Skeletal muscle satellite cell (primary cell): ENCODE data around the gene COQ3.

Experiments used
- H3K27me3 ChIP-seq: 2 replicates; pipeline ENCODE4 v1.7.0; 2013; ENCODE audit warnings: low read length; ENCODE audit not compliant: control insufficient read depth, insufficient read depth
- H3K36me3 ChIP-seq: 2 replicates; pipeline ENCODE4 v1.7.0; 2013; ENCODE audit warnings: mild to moderate bottlenecking, control low read depth, low read length; ENCODE audit not compliant: insufficient read depth
- H3K4me1 ChIP-seq: 2 replicates; pipeline ENCODE4 v1.7.0; 2013; ENCODE audit warnings: low read length; ENCODE audit not compliant: control insufficient read depth, insufficient read depth
- H3K4me2 ChIP-seq: 2 replicates; pipeline ENCODE4 v1.7.0; 2013; ENCODE audit warnings: mild to moderate bottlenecking, low read length
- H3K4me3 ChIP-seq: 2 replicates; pipeline ENCODE4 v1.7.0; 2013; ENCODE audit warnings: low read length
- H3K9ac ChIP-seq: 2 replicates; pipeline ENCODE4 v1.7.0; 2013; ENCODE audit warnings: mild to moderate bottlenecking, low read depth, low read length, moderate library complexity
- H3K9me3 ChIP-seq: replicated peaks from 2 replicates; pipeline ENCODE4 v1.7.0; 2013; ENCODE audit warnings: mild to moderate bottlenecking, control low read depth, low read length

COQ3 gene

DNA sequence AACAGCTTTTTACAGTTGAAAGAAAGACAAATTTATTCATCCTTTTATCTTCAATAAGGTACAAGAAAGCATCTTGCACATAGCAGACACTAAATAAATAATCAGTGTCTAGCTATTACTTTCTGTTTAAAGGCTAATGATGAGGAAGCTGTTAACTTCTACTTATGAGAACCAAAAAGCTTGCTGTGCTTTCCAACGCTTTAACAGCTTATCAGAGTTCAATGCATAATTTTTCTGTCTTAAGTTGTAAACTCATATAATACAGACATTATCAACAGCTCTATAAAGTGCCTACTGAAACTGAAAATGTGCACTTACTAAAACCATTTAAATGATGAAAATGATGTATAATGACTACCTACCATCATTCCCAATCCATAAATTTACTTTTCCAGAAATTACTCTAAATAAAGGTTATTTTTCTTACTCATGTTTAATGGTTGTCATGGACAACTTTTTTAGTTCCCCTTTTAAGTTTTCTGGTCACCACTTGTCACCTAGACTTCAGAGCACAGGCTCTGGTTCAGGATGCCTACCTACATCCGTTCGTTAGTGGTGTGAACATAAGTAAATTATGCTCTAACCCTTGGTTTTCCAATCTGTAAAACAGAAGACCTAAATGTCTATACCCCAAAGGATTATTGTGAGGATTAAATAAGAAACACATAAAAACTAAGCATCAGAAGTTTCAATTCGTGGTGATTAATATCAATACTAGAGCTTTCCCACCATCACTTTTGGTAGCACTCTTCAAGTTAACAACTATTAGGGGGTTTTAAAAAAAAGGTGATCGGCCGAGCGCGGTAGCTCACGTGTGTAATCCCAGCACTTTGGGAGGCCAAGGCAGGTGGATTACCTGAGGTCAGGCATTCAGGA, 23.1 kb upstream of the COQ3 start:
- no peak overlapping the region for H3K9ac ChIP-seq
- H3K36me3 ChIP-seq: no peaks in the 10 kb centered on the region
- H3K27me3 ChIP-seq: no peaks in the 10 kb centered on the region
- no peak overlapping the region for H3K4me3 ChIP-seq
- H3K4me1 ChIP-seq: peaks cover 3% of the 10 kb centered on the region
- no peak overlapping the region for H3K4me2 ChIP-seq
- no peaks in the 10 kb centered on the region for H3K9me3 ChIP-seq

DNA sequence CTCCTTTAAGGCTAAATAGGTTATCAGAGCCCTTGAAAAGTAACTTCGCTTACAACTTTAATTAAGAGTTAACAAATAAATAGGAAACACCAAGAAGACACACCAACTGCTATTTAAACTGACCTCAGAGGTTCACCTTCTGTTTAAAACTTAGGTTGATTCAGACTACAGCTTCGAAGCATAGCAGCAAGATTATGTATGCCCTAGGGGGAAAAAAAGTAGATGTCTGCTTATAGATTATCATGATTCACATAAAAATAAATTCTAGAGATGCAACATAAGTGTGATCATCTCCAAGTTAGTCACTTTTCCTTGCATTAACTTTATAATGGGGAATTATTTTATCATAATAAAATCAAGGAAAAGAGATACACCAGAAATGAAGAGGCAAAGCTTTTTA, 22.2 kb upstream of the COQ3 start:
- Histone ChIP-seq H3K9me3 (no peaks in the 10 kb centered on the region), H3K27me3 (no peaks in the 10 kb centered on the region), H3K36me3 (no peaks in the 10 kb centered on the region), H3K9ac (no peak overlapping the region), H3K4me2 (no peak overlapping the region), H3K4me3 (no peak overlapping the region), H3K4me1 (peaks cover 3% of the 10 kb centered on the region)

DNA sequence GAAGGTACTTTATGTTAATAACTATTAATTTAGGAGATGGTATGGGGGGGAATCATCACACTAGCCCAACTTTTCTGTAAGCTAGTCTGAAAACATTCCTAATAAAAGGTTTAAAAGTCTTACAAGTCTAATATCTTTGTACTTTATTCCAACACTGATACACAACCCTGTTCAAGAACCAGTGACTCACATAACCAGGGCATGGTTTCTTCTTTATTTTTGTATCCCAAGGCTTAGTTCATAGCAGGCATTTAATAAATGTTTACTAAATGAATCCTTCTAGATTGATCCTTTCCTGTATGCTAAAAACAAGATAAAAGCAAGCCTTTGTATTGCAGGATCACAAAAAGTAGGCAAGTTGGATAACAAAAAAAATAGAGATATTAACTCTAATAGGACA, 21.5 kb upstream of the COQ3 start:
- Histone ChIP-seq H3K9me3 (no peaks in the 10 kb centered on the region), H3K4me2 (no peak overlapping the region), H3K9ac (no peak overlapping the region), H3K4me1 (peaks cover 3% of the 10 kb centered on the region), H3K36me3 (peaks cover 5% of the 10 kb centered on the region), H3K27me3 (no peaks in the 10 kb centered on the region), H3K4me3 (no peak overlapping the region)

DNA sequence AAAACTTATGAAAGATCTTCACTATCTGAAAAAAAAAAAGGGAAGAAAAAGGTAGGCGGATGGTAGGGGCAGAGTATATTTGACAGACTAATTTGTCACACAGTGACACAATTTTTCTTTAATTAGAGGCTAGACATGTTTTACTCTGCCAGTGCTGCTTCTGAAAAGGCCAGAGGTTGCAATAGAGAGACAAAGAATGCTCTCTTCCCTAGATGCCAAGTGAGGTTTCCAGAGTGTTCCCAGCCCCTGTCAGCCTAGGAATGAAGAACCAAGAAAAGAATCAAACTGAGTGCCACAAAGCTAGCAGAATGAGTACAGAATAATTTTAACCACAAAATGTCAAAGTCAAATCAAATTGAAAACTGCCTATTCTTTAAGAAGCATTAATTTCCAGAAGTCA, 18.1 kb upstream of the COQ3 start:
- Histone ChIP-seq H3K27me3 (no peaks in the 10 kb centered on the region), H3K4me2 (no peak overlapping the region), H3K36me3 (peaks cover 30% of the 10 kb centered on the region), H3K4me1 (peaks cover 3% of the 10 kb centered on the region), H3K9me3 (no peaks in the 10 kb centered on the region), H3K9ac (no peak overlapping the region), H3K4me3 (no peak overlapping the region)

DNA sequence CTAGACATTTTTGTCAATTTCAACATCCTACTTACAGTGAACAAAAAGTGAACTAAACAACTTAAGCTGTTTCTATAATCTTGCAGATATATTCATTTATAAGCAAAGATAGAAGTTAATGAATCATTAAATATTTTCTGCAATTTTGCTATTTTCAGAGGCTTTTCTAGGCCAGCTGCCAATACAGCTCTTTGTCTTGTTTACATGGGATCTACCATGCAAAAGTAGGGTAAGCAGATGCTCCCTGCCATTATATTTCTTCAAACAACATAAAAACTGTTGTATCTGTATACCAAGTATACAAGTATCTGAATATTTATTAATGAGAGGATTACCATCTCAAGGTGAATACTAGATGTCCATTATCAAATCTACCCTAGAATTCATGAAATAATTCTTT, 15.7 kb upstream of the COQ3 start:
- Histone ChIP-seq H3K9ac (no peak overlapping the region), H3K4me3 (no peak overlapping the region), H3K9me3 (no peaks in the 10 kb centered on the region), H3K4me1 (no peaks in the 10 kb centered on the region), H3K27me3 (no peaks in the 10 kb centered on the region), H3K4me2 (no peak overlapping the region), H3K36me3 (peaks cover 45% of the 10 kb centered on the region)

DNA sequence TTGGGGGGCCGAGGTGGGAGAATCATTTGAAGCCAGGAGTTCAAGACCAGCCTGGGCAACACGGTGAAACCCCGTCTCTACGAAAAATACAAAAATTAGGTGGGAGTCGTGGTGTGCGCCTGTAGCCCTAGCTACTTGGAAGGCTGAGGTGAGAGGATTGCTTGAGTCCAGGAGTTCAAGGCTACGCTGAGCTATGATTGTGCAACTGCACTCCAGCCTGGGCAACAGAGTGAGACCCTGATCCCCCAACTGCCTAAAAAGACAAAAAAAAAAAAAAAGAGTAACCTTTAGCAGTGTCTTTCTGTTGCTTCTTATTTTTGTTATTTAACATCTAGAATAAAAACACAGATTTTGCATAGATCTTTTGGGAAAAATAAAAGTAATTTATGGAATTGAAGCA, 13.1 kb upstream of the COQ3 start:
- Histone ChIP-seq H3K4me3 (no peak overlapping the region), H3K9me3 (no peaks in the 10 kb centered on the region), H3K36me3 (peaks cover 68% of the 10 kb centered on the region), H3K9ac (no peak overlapping the region), H3K4me1 (no peaks in the 10 kb centered on the region), H3K27me3 (no peaks in the 10 kb centered on the region), H3K4me2 (no peak overlapping the region)

DNA sequence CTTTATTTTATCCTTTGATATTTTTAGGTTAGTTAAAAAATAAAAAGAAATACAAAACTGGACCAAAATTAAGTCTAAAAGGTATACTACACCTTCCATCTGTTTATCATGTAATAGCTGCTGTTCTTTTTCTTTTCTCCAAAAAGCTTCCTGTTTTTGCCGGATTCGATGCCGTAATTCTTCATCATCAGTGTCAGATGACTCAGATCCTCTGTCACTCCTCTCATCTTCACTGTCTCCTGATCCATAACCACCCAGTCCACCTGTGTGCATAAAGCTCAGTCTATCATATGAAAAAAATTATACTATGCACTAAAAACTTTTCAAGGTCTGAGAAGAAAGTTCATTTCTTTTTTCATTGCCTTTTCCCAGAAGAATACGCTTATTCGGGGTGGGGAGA, 8.5 kb upstream of the COQ3 start:
- Histone ChIP-seq H3K4me1 (no peaks in the 10 kb centered on the region), H3K36me3 (peaks cover 69% of the 10 kb centered on the region), H3K9ac (no peak overlapping the region), H3K27me3 (no peaks in the 10 kb centered on the region), H3K4me3 (no peak overlapping the region), H3K4me2 (no peak overlapping the region), H3K9me3 (no peaks in the 10 kb centered on the region)

DNA sequence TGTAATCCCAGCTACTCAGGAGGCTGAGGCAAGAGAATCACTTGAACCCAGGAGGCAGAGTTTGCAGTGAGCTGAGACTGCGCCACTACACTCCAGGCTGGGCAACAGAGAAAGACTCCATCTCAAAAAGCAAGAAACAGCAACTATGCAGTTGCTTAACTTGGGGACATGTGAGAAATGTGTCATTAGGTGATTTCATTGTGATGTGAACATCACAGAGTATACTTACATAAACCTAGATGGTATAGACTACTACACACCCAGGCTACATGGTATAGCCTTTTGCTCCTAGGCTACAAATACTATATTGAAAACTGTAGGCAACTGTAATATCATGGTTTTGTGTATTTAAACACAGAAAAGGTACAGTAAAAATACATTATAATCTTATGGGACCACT, 3.3 kb upstream of the COQ3 start:
- no peak overlapping the region for H3K9ac ChIP-seq
- no peak overlapping the region for H3K4me2 ChIP-seq
- H3K9me3 ChIP-seq: no peaks in the 10 kb centered on the region
- peaks cover 32% of the 10 kb centered on the region for H3K36me3 ChIP-seq
- H3K27me3 ChIP-seq: no peaks in the 10 kb centered on the region
- no peaks in the 10 kb centered on the region for H3K4me1 ChIP-seq
- no peak overlapping the region for H3K4me3 ChIP-seq

DNA sequence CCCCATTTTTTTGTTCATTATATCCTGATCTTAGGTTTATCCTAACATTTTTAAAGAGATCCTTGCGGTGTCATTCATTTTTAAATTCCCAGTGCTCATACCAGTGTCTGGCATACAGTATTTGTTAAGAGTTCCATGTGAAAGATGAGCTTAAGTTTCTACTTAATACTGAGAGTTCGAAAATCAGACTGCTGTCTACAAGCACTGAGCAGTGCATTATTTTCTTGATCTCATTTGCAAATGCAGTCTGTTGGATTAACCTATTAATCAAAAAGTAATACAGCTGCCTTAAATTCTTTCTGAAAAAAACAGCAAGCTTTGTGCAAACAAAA, 663 bp downstream of the COQ3 start:
- Histone ChIP-seq H3K4me1 (no peaks in the 10 kb centered on the region), H3K4me2 (peak overlapping the region; percentile 84), H3K9ac (peak overlapping the region; percentile 96), H3K4me3 (peak overlapping the region; percentile 97), H3K9me3 (no peaks in the 10 kb centered on the region), H3K36me3 (peaks cover 2% of the 10 kb centered on the region), H3K27me3 (no peaks in the 10 kb centered on the region)

DNA sequence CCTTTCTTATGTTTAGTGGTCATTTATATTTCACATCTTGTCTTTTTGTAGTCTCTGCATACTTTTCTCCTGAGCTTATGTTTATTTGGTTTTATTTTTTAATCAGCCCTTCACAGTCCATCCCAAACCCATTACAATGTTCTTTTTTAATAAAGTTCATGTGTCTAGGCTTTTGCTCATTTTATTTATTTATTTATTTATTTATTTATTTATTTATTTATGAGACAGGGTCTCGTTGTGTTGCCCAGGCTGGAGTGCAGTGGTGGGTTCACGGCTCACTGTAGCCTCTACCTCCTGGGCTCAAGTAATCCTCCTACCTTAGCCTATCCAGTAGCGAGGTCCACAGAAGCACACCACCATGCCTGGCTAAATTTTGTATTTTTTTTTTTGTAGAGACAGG, 3.1 kb downstream of the COQ3 start:
- Histone ChIP-seq H3K36me3 (no peaks in the 10 kb centered on the region), H3K27me3 (no peaks in the 10 kb centered on the region), H3K4me2 (no peak overlapping the region), H3K4me1 (no peaks in the 10 kb centered on the region), H3K4me3 (no peak overlapping the region), H3K9ac (no peak overlapping the region), H3K9me3 (no peaks in the 10 kb centered on the region)

DNA sequence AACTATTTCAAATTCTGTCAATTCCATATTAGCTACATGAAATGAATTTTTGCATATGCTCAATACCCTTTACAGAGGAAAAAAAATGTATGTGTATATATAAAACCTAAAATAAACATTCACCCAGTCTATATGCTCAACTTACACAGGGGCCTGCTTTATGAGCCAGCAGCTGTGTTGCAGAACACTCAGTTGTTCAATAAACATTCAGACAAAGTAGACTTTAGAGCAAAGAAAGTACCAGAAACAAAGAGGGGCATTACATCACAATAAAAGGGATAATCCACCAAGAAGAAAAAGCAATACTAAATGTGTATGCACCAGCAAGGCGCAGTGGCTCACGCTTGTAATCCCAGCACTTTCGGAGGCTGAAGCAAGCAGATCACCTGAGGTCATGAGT, 9.5 kb downstream of the COQ3 start:
- Histone ChIP-seq H3K4me2 (no peak overlapping the region), H3K4me3 (no peak overlapping the region), H3K4me1 (no peaks in the 10 kb centered on the region), H3K9me3 (no peaks in the 10 kb centered on the region), H3K27me3 (no peaks in the 10 kb centered on the region), H3K9ac (no peak overlapping the region), H3K36me3 (no peaks in the 10 kb centered on the region)

DNA sequence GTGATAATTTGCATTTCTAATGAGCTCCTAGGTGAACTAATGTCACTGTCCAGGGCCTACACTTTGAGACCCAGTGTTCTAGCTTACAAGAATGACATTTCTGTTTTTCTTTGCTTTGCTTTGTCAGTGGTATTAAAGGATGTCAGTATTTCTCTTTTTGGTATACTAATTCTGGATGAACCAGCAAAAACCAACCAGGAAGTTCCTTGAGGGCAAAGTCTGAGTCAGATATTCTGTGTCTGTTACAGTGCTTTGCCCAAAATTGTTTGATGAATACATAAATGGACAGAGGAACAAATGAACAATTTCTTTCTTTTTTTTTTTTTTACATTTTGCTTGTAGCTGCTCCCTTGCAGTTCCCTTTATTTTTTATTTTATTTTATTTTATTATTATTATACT, 15.4 kb downstream of the COQ3 start:
- Histone ChIP-seq H3K9ac (no peak overlapping the region), H3K4me2 (no peak overlapping the region), H3K4me1 (no peaks in the 10 kb centered on the region), H3K36me3 (no peaks in the 10 kb centered on the region), H3K27me3 (no peaks in the 10 kb centered on the region), H3K9me3 (no peaks in the 10 kb centered on the region), H3K4me3 (no peak overlapping the region)
